ENCODE data around the gene ABCB10.
"Not testable (repeated sequence)": the region's sequence is repeated elsewhere in the genome, so short reads cannot be mapped to it uniquely, and the experiment has no call there.

The ABCB10 gene

GRCh38 chr1:229558460-229559335 lies at the start of gene ABCB10:
Gene ABCB10, minus strand, starts transcription at chr1:229558707. Its CDS starts 55 bp downstream, at chr1:229558652.
- peak; percentile 87 for DNase-seq

- no peak for DNase-seq
Observed at GRCh38 chr1:229607370-229607769, 48.9 kb upstream of the ABCB10 start.

- no peak for DNase-seq
Observed at GRCh38 chr1:229603371-229604005, 45.0 kb upstream of the ABCB10 start.

- no peak for DNase-seq
Observed at GRCh38 chr1:229600229-229600628, 41.7 kb upstream of the ABCB10 start.

GRCh38 chr1:229599218-229599954 lies 40.9 kb upstream of the ABCB10 start:
- no peak for DNase-seq

- DNase-seq: no peak
Observed at GRCh38 chr1:229597877-229598276, 39.4 kb upstream of the ABCB10 start.

- no peak for DNase-seq
Observed at GRCh38 chr1:229596925-229597699, 38.6 kb upstream of the ABCB10 start.

- DNase-seq: not testable (repeated sequence)
Observed at GRCh38 chr1:229595876-229596275, 37.4 kb upstream of the ABCB10 start.

- no peak for DNase-seq
Observed at GRCh38 chr1:229594227-229595008, 35.9 kb upstream of the ABCB10 start.

- no peak for DNase-seq
Observed at GRCh38 chr1:229593800-229594199, 35.3 kb upstream of the ABCB10 start.

- no peak for DNase-seq
Observed at GRCh38 chr1:229590119-229590518, 31.6 kb upstream of the ABCB10 start.

- no peak for DNase-seq
Observed at GRCh38 chr1:229585338-229585737, 26.8 kb upstream of the ABCB10 start.

- DNase-seq: no peak
Observed at GRCh38 chr1:229582715-229583114, 24.2 kb upstream of the ABCB10 start.

- DNase-seq: no peak
Observed at GRCh38 chr1:229582011-229582694, 23.6 kb upstream of the ABCB10 start.

- no peak for DNase-seq
Observed at GRCh38 chr1:229581485-229581884, 23.0 kb upstream of the ABCB10 start.

GRCh38 chr1:229579059-229579673 lies 20.7 kb upstream of the ABCB10 start:
- DNase-seq: no peak

GRCh38 chr1:229578168-229579058 lies 19.9 kb upstream of the ABCB10 start:
- DNase-seq: no peak

- no peak for DNase-seq
Observed at GRCh38 chr1:229574679-229575442, 16.4 kb upstream of the ABCB10 start.

- DNase-seq: no peak
Observed at GRCh38 chr1:229572286-229572685, 13.8 kb upstream of the ABCB10 start.

Measured in activated CD8-positive, alpha-beta memory T cell treated with anti-CD3 and anti-CD28 coated beads, Interleukin-2, amount 50 U/mL, for 4 hours (primary cell).